Vagina (tissue), 2 donors: Measurements from ENCODE around the gene TRAPPC2.

ENCODE experiments used
- POLR2A ChIP-seq, 2 donors: fragments of 450-650 bp; IDR thresholded peaks; one replicate each; pipeline ENCODE4 v1.6.1; 2017; ENCODE audit warnings: antibody characterized with exemption in 2 of 2, mild to moderate bottlenecking in 2 of 2, moderate library complexity in 2 of 2
- POLR2AphosphoS5 ChIP-seq, 2 donors: sonication (generic); formaldehyde crosslinking; IDR thresholded peaks; one replicate each; pipeline ENCODE4 v1.9.0; 2017; ENCODE audit warnings: antibody characterized with exemption in 2 of 2, mild to moderate bottlenecking in 2 of 2, low read depth in 1 of 2; ENCODE audit not compliant: insufficient read depth in 1 of 2
- TF ChIP-seq, protein P1 (sequence below), 3 experiments: fragments of 450-650 bp in 2 of 3; fragments of 200-600 bp in 1 of 3; sonication (generic) in 1 of 3; IDR thresholded peaks; one replicate each; pipeline ENCODE4 v1.5.1; 2017 to 2019; ENCODE audit warnings: antibody characterized with exemption in 3 of 3, mild to moderate bottlenecking in 2 of 3, moderate library complexity in 2 of 3

- TF ChIP-seq, protein P1, sequence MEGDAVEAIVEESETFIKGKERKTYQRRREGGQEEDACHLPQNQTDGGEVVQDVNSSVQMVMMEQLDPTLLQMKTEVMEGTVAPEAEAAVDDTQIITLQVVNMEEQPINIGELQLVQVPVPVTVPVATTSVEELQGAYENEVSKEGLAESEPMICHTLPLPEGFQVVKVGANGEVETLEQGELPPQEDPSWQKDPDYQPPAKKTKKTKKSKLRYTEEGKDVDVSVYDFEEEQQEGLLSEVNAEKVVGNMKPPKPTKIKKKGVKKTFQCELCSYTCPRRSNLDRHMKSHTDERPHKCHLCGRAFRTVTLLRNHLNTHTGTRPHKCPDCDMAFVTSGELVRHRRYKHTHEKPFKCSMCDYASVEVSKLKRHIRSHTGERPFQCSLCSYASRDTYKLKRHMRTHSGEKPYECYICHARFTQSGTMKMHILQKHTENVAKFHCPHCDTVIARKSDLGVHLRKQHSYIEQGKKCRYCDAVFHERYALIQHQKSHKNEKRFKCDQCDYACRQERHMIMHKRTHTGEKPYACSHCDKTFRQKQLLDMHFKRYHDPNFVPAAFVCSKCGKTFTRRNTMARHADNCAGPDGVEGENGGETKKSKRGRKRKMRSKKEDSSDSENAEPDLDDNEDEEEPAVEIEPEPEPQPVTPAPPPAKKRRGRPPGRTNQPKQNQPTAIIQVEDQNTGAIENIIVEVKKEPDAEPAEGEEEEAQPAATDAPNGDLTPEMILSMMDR (IDR thresholded peaks at IDR 0.05): no peak
- no peak for TF ChIP-seq POLR2A (IDR thresholded peaks at IDR 0.05)
- no peak for TF ChIP-seq POLR2AphosphoS5 (IDR thresholded peaks at IDR 0.05; ENCODE audit: insufficient read depth in 1 of 2, low read depth in 1 of 2)
Measured at GRCh38 chrX:13698432-13698831, 36.0 kb downstream of the TRAPPC2 start.
